Lung (tissue), 12 donors: ENCODE data around the gene SPECC1. TPM values are rescaled to one million over a fixed set of nuclear protein-coding genes. Genes with fewer than 3 reads are reported as not detected.
"Not testable (repeated sequence)": the region's sequence is repeated elsewhere in the genome, so short reads cannot be mapped to it uniquely, and the experiment has no call there.

Experiments
- ATAC-seq: fragments of 200-7000 bp; cut with Tn5 transposase; one replicate; pipeline ENCODE4 v1.9.1; 2020; ENCODE audit warnings: moderate number of reproducible peaks; ENCODE audit not compliant: insufficient read depth, low FRiP score
- DNase-seq, 3 donors: peaks; one replicate each; pipeline ENCODE4 v3.0.0-alpha.2; 2013 to 2017
- H3K27ac ChIP-seq, 2 donors: one replicate each; pipeline ENCODE4 v1.5.1; 2013; ENCODE audit warnings: mild to moderate bottlenecking in 2 of 2, moderate library complexity in 2 of 2, control low read depth in 1 of 2, inconsistent platforms in 1 of 2, low read depth in 1 of 2, low read length in 1 of 2
- H3K27me3 ChIP-seq, 3 donors: one replicate each; pipeline ENCODE4 v1.5.1; 2013; ENCODE audit warnings: low read length in 2 of 3; ENCODE audit not compliant: control insufficient read depth in 3 of 3, insufficient read depth in 3 of 3
- H3K36me3 ChIP-seq, 4 donors: one replicate each; pipeline ENCODE4 v1.5.1; 2013; ENCODE audit warnings: low read length in 4 of 4, mild to moderate bottlenecking in 1 of 4, moderate library complexity in 1 of 4; ENCODE audit not compliant: control insufficient read depth in 4 of 4, insufficient read depth in 4 of 4
- H3K4me1 ChIP-seq, 5 donors: one replicate each; pipeline ENCODE4 v1.5.1; 2013; ENCODE audit warnings: low read length in 5 of 5, mild to moderate bottlenecking in 2 of 5, moderate library complexity in 1 of 5; ENCODE audit not compliant: control insufficient read depth in 5 of 5, insufficient read depth in 5 of 5
- H3K4me3 ChIP-seq: one replicate; pipeline ENCODE4 v1.5.1; 2013; ENCODE audit warnings: mild to moderate bottlenecking, control low read depth, moderate library complexity
- H3K9ac ChIP-seq, 2 donors: one replicate each; pipeline ENCODE4 v1.5.1; 2013; ENCODE audit warnings: low read length in 2 of 2, control low read depth in 1 of 2; ENCODE audit not compliant: insufficient read depth in 1 of 2
- H3K9me3 ChIP-seq, 4 donors: one replicate each; pipeline ENCODE4 v1.5.1; 2013; ENCODE audit warnings: low read length in 3 of 4, mild to moderate bottlenecking in 1 of 4, moderate library complexity in 1 of 4; ENCODE audit not compliant: control insufficient read depth in 4 of 4, insufficient read depth in 3 of 4
- CTCF ChIP-seq: IDR thresholded peaks from 2 replicates; pipeline ENCODE4 v1.5.1; 2012; ENCODE audit warnings: mild to moderate bottlenecking; ENCODE audit errors: control extremely low read depth, extremely low read depth
- WGBS, 2 donors: extraction: QIAGEN DNeasy Blood & Tissue Kit; methylation state at CpG; one replicate each; pipeline ENCODE4 v1.1.7; 2013; 5-methylcytosine and 5-hydroxymethylcytosine counted together
- polyA plus RNA-seq, 2 donors: library from polyadenylated mRNA; stranded (reverse); fragments of 200-250 nt; gene quantifications; one replicate each; pipeline ENCODE4 v1.2.1, GENCODE V29; 2013
- total RNA-seq, 2 donors: library from RNA; depleted of rRNA in 1 of 2; stranded (reverse); fragments of >200 nt in 1 of 2; gene quantifications; one replicate each; pipeline ENCODE4 v1.2.1, GENCODE V29; 2014 to 2021
- donor health status: control.
- donor health status: control.
- donor health status: Bipolar disorder and iron deficiency.
- donor health status: healthy.
- donor health status: DM: yes; HTN: yes; CAD: no.

Gene SPECC1
- total and polyA plus RNA-seq, 4 donors: 8.8 to 27.1 (median 14.7) TPM

DNA sequence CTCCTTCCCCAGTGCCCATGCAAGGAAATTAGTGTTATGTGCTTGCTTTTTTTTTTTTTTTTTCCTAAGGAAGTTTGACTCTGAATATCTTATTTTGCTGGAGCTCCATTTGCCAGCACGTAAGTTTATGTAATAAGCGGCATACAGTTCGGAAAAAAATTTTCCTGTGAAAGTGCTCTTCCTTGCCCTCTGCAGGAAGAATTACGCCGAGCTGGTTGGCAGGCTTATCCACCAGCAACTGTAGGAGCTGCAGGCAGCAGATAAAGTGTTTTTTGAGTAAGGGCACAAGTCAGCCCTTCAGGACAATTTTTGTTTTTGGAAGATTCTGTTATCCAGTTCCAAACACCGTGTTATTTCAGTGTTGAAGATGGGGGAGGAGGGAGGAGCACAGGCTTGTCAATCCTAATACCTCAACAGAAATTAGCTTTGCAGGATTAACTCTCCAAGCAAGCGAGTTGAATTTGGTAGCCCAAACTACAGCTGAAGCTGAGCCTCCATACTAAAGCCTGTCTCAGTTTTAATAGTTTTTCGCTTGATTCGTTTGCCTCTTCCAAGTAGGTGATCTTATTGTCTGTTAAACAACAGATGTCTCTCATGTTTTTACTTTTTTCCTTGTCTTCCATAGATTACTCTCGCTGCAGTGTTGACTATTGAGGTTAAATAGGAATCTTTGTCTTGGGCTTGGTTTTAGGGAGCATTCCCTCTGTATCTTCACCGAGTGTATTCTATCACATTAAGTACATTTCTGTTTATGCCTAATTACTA lies 1.1 kb downstream of the SPECC1 start:
- 25 to 26% methylated on average over 11 of the region's 11 CpGs for WGBS, 2 donors
- Histone ChIP-seq H3K9me3 (no peaks in the 10 kb centered on the region), H3K4me1 (peaks cover 0 to 14% (median 2%) of the 10 kb centered on the region in 5 donors), H3K9ac (no peak overlapping the region), H3K27ac (no peak overlapping the region), H3K4me3 (peak overlapping the region; percentile 43), H3K36me3 (no peaks in the 10 kb centered on the region), H3K27me3 (peaks cover 0 to 58% (median 49%) of the 10 kb centered on the region in 3 donors)
- peak; percentile 5 for TF ChIP-seq CTCF
- peak; percentile 35 to 73 (median 61) for DNase-seq
- ATAC-seq: peak; percentile 23

GRCh38 chr17:20010936-20011335 lies 1.8 kb downstream of the SPECC1 start:
- Histone ChIP-seq H3K27ac (no peak overlapping the region), H3K36me3 (no peaks in the 10 kb centered on the region), H3K9me3 (no peaks in the 10 kb centered on the region), H3K27me3 (peaks cover 0 to 57% (median 49%) of the 10 kb centered on the region in 3 donors), H3K4me1 (peaks cover 0 to 14% (median 2%) of the 10 kb centered on the region in 5 donors), H3K4me3 (no peak overlapping the region), H3K9ac (no peak overlapping the region)
- DNase-seq: no peak
- 74 to 97% methylated on average over 1 of the region's 1 CpG for whole genome bisulfite sequencing, 2 donors
- TF ChIP-seq CTCF: no peak
- ATAC-seq: no peak

DNA sequence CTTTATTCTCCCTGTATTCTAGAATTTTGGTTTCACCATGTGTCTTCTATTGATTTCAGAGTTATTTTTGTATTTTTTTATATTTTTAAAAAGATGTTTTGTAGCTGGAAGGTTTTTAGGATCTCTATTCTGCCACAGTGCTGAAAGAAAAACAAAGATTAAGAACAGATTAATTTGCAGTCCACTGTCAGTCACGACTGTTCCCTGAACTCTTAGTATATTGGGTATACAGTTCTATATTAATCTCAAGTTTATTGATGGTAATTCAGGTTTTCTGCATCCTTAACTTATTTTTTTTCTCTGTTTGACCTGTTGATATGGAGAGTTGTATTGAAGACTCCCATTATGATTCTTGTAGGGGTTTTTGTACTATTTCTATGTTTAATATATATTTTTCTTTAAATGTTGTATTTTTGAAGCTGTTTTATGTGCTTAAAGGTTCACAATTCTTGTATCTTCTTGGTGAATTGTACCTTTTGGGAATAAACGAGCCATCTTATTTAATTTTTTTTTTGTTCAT lies 2.9 kb downstream of the SPECC1 start:
- no peak overlapping the region for H3K4me3 ChIP-seq
- H3K36me3 ChIP-seq: no peaks in the 10 kb centered on the region
- H3K27me3 ChIP-seq: peaks cover 0 to 46% (median 39%) of the 10 kb centered on the region in 3 donors
- H3K9me3 ChIP-seq: peaks cover 0 to 2% (median 0%) of the 10 kb centered on the region in 4 donors
- WGBS, 2 donors: 71 to 88% methylated on average over 2 of the region's 2 CpGs
- H3K9ac ChIP-seq: no peak overlapping the region
- ATAC-seq: no peak
- TF ChIP-seq CTCF: no peak
- DNase-seq: no peak
- peaks cover 0 to 14% (median 2%) of the 10 kb centered on the region in 5 donors for H3K4me1 ChIP-seq
- no peak overlapping the region for H3K27ac ChIP-seq

GRCh38 chr17:20016475-20016992 lies 7.4 kb downstream of the SPECC1 start:
- H3K27me3 ChIP-seq: peaks cover 0 to 17% (median 14%) of the 10 kb centered on the region in 3 donors
- H3K4me1 ChIP-seq, H3K9ac ChIP-seq, H3K4me3 ChIP-seq, H3K9me3 ChIP-seq, H3K27ac ChIP-seq, H3K36me3 ChIP-seq, ATAC-seq, DNase-seq: not testable (repeated sequence)
- WGBS, 2 donors: 96 to 99% methylated on average over 32 of the region's 32 CpGs
